CD4-positive, CD25-positive, alpha-beta regulatory T cell (primary cell): ENCODE data around the gene SCGB3A1. TPM values are rescaled to one million over a fixed set of nuclear protein-coding genes. Genes with fewer than 3 reads are reported as not detected.
A peak's percentile ranks its signal among the peaks of the same experiment; 100 is the strongest.

Source experiments
- ATAC-seq, 2 donors: fragments of 150-1000 bp; cut with Tn5 transposase; one replicate each; pipeline ENCODE4 v1.10.0; 2021; ENCODE audit warnings: low read depth in 2 of 2, moderate number of reproducible peaks in 2 of 2, moderate library complexity in 1 of 2
- DNase-seq, 3 donors: peaks; one replicate each; pipeline versions ENCODE4 v3.0.0 to v3.0.0-alpha.2; 2012 to 2022; ENCODE audit warnings: mixed read lengths in 1 of 3
- H3K27ac ChIP-seq: one replicate; pipeline ENCODE4 v1.7.0; 2013; ENCODE audit warnings: mild to moderate bottlenecking, low read length; ENCODE audit not compliant: insufficient read depth, poor library complexity, severe bottlenecking
- H3K27me3 ChIP-seq: one replicate; pipeline ENCODE4 v1.7.0; 2013; ENCODE audit warnings: low read length; ENCODE audit not compliant: control insufficient read depth, insufficient read depth
- H3K36me3 ChIP-seq: one replicate; pipeline ENCODE4 v1.7.0; 2013; ENCODE audit warnings: mild to moderate bottlenecking, low read length, moderate library complexity; ENCODE audit not compliant: control insufficient read depth, insufficient read depth
- H3K4me1 ChIP-seq: 2 replicates; pipeline ENCODE4 v1.7.0; 2013; ENCODE audit warnings: mild to moderate bottlenecking, low read length; ENCODE audit not compliant: insufficient read depth, control insufficient read depth, poor library complexity, severe bottlenecking
- H3K4me3 ChIP-seq: one replicate; pipeline ENCODE4 v1.7.0; 2013; ENCODE audit warnings: low read depth, mild to moderate bottlenecking, low read length, moderate library complexity
- H3K9me3 ChIP-seq, 2 experiments: 1 replicate in 1 of 2; 2 replicates in 1 of 2; pipeline ENCODE4 v1.7.0; 2013; ENCODE audit warnings: low read length in 2 of 2, mild to moderate bottlenecking in 1 of 2, moderate library complexity in 1 of 2; ENCODE audit not compliant: control insufficient read depth in 2 of 2
- H3K27ac Mint-ChIP-seq, 3 donors: one replicate each; pipeline ENCODE4 v1.8.0; 2020 to 2022; ENCODE audit warnings: mild to moderate bottlenecking in 3 of 3, mixed read lengths in 3 of 3, moderate library complexity in 2 of 3
- H3K27me3 Mint-ChIP-seq: one replicate; pipeline ENCODE4 v1.8.0; 2022; ENCODE audit warnings: mild to moderate bottlenecking, mixed read lengths
- H3K36me3 Mint-ChIP-seq: one replicate; pipeline ENCODE4 v1.8.0; 2020; ENCODE audit warnings: mixed read lengths
- H3K4me1 Mint-ChIP-seq, 4 donors: one replicate each; pipeline ENCODE4 v1.8.0; 2020 to 2022; ENCODE audit warnings: mixed read lengths in 4 of 4, mild to moderate bottlenecking in 1 of 4
- H3K4me3 Mint-ChIP-seq, 4 donors: one replicate each; pipeline ENCODE4 v1.8.0; 2020 to 2022; ENCODE audit warnings: mild to moderate bottlenecking in 4 of 4, mixed read lengths in 4 of 4, moderate library complexity in 3 of 4
- H3K9me3 Mint-ChIP-seq, 7 donors: one replicate each; pipeline ENCODE4 v1.8.0; 2020 to 2022; ENCODE audit warnings: mixed read lengths in 7 of 7, mild to moderate bottlenecking in 3 of 7, moderate library complexity in 2 of 7
- polyA plus RNA-seq, 4 donors: library from polyadenylated mRNA; unstranded; fragments of 300-500 nt; fragmentation: Illumina TruSeq; gene quantifications; one replicate each; pipeline ENCODE4 v1.2.3, GENCODE V29; 2021
- total RNA-seq: library from RNA; stranded (reverse); gene quantifications from one replicate; pipeline ENCODE4 v1.2.3, GENCODE V29; 2022

SCGB3A1 gene
- total and polyA plus RNA-seq, 5 donors from 2014 or later: 0.49 TPM; not detected in 4

DNA sequence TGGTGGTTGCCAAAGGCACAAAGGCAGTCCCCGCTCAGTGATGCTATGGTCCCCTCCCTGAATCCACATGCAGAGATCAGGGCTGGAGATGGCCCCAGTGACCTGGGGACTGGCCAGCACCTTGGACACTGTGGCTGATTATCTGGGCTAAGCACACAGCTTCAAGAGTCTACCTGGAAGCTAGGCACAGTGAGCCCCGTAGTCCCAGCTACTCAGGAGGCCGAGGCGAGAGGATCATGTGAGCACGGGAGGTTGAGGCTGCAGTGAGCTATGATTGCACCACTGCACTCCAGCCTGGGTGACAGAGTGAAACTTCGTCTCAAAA, 8.3 kb upstream of the SCGB3A1 start:
- no peaks in the 10 kb centered on the region for H3K36me3 Mint-ChIP-seq
- no peak overlapping the region for H3K27ac Mint-ChIP-seq
- no peaks in the 10 kb centered on the region for H3K9me3 ChIP-seq
- ATAC-seq: no peak
- H3K27me3 ChIP-seq: no peaks in the 10 kb centered on the region
- H3K4me1 Mint-ChIP-seq: no peaks in the 10 kb centered on the region
- H3K27me3 Mint-ChIP-seq: peaks cover 5% of the 10 kb centered on the region
- H3K4me1 ChIP-seq: no peaks in the 10 kb centered on the region
- no peak overlapping the region for H3K4me3 Mint-ChIP-seq
- no peak for DNase-seq
- peaks cover 0 to 1% (median 0%) of the 10 kb centered on the region in 7 donors for H3K9me3 Mint-ChIP-seq
- no peaks in the 10 kb centered on the region for H3K36me3 ChIP-seq
- no peak overlapping the region for H3K4me3 ChIP-seq
- H3K27ac ChIP-seq: no peak overlapping the region

DNA sequence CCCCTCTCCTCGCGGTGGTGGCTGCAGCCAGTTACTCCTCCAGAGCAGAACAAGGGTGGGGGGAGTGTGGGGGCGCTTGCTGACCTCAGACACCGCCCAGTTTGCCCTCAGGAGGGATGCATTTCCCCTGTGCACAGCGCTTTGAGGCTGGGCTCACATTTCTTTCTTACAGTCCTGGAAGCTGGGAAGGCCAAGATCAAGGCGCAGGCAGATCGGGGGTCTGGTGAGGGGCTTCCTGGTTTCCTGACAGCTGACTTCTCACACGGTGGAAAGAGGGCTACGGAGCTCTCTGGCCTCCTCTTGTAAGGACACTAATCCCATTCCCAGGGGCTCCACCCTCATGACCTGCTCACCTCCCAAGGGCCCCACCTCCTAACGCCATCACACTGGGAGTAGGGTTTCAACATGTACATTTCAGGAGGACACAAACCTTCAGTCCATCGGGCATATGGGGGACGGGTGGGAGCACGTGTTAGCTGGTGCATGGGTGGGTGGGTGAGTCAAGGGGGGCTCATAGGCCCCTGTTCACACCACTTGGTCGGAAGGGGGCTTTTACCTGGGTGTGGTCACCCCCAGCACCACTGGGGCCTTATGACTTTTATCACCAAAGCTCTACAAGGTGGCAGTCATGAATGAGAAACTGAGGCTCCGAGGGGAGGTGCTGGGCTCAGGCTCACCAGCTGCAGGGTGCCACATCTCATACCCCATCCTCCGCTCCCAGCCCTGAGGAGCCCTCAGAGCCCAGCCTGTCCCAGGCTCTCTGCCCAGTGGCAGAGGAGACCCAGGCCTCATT, 7.7 kb upstream of the SCGB3A1 start:
- DNase-seq (no peak), ATAC-seq (no peak)
- Histone ChIP-seq H3K27me3 (no peaks in the 10 kb centered on the region), H3K27ac (no peak overlapping the region), H3K4me3 (no peak overlapping the region), H3K4me1 (no peaks in the 10 kb centered on the region), H3K36me3 (no peaks in the 10 kb centered on the region), H3K9me3 (no peaks in the 10 kb centered on the region)
- peaks cover 0 to 1% (median 0%) of the 10 kb centered on the region in 7 donors for H3K9me3 Mint-ChIP-seq
- H3K4me3 Mint-ChIP-seq: no peak overlapping the region
- peaks cover 5% of the 10 kb centered on the region for H3K27me3 Mint-ChIP-seq
- H3K27ac Mint-ChIP-seq: no peak overlapping the region
- H3K36me3 Mint-ChIP-seq: no peaks in the 10 kb centered on the region
- no peaks in the 10 kb centered on the region for H3K4me1 Mint-ChIP-seq

DNA sequence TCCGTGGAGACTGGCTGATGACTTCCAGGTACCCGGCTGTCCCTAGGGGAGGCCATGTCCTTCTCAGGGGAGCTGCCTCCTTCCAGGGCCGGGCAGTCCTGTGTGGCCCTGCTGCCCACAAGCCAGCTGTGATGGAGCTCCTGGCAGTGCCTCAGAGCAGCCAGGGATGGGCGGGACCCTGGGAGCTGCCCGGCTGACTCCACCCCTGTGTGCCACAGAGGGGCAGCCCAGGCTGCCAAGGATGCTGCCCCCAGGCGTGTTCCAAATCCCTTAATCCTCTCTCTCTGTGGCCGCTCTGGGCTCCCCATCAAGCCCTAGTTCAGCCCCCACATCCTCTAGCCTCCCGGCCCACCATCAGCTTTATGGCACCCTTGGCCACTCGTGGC, 7.0 kb upstream of the SCGB3A1 start:
- H3K4me3 ChIP-seq: no peak overlapping the region
- DNase-seq (no peak), ATAC-seq (no peak)
- no peak overlapping the region for H3K4me3 Mint-ChIP-seq
- no peaks in the 10 kb centered on the region for H3K36me3 ChIP-seq
- H3K9me3 ChIP-seq: no peaks in the 10 kb centered on the region
- H3K9me3 Mint-ChIP-seq: peaks cover 0 to 1% (median 0%) of the 10 kb centered on the region in 7 donors
- H3K36me3 Mint-ChIP-seq: no peaks in the 10 kb centered on the region
- H3K27me3 ChIP-seq: no peaks in the 10 kb centered on the region
- H3K4me1 Mint-ChIP-seq: no peaks in the 10 kb centered on the region
- H3K27ac ChIP-seq: no peak overlapping the region
- H3K27me3 Mint-ChIP-seq: peaks cover 5% of the 10 kb centered on the region
- H3K4me1 ChIP-seq: no peaks in the 10 kb centered on the region
- H3K27ac Mint-ChIP-seq: no peak overlapping the region

DNA sequence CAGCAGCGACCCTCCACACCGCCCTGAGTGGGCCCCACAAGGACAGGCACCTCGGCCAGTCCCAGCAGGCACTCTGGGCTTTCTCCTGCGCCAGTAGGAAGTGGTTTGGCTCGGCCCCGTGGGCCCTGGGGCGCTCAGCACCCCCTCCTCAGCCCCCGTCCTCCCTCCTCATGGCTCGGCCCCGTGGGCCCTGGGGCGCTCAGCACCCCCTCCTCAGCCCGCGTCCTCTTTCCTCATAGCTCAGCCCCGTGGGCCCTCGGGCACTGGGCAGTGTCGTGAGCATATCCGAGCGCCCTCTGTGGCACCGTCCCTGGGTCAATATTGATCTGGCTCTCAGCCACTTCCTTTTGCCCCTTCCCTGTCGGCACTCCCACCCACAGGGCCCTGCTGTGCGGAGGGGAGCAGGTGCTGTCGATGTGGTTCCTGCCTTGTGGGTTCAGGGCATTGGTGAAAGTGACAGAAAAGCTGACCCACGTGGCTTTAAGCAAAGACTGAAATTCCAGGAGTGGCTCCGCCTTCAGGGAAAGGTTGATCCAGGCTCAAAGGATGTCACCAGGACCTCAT, 5.5 kb upstream of the SCGB3A1 start:
- Histone ChIP-seq H3K4me3 (no peak overlapping the region), H3K36me3 (no peaks in the 10 kb centered on the region), H3K27ac (no peak overlapping the region), H3K4me1 (no peaks in the 10 kb centered on the region), H3K9me3 (no peaks in the 10 kb centered on the region), H3K27me3 (no peaks in the 10 kb centered on the region)
- Mint-ChIP-seq H3K36me3 (no peaks in the 10 kb centered on the region), H3K27ac (no peak overlapping the region), H3K27me3 (peaks cover 12% of the 10 kb centered on the region), H3K4me1 (peaks cover 0 to 7% (median 0%) of the 10 kb centered on the region in 4 donors), H3K9me3 (peaks cover 0 to 1% (median 0%) of the 10 kb centered on the region in 7 donors), H3K4me3 (no peak overlapping the region)
- DNase-seq (no peak), ATAC-seq (no peak)

DNA sequence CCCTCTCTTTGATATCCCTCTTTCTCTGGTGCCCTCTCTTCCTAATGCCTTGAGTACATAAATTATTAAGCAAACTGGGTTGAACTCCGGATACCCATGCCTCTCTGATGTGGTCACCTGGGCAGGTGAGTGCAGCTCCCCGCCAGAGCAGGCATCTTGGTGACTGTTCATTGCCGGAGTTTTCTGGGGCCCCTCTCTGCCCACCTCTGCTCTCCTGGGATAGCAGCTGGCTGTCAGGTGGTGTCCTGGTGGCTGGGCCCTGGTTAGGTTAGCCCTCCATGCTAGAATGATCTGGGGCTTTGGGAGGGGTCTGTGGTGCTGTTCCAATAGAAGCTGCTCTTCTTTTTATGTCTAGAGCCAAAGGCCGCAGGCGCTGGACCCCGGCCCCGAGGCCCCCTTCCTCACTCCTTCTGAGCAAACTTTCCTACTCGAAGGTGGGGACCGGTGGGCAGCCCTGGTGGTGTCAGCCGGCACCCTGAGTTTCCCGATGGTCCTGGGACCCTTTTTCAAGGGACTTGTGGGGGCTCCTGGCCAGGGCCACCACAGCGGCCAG, 4.9 kb upstream of the SCGB3A1 start:
- Mint-ChIP-seq H3K9me3 (peaks cover 0 to 1% (median 0%) of the 10 kb centered on the region in 7 donors), H3K27me3 (peaks cover 12% of the 10 kb centered on the region), H3K36me3 (no peaks in the 10 kb centered on the region), H3K27ac (no peak overlapping the region), H3K4me3 (no peak overlapping the region), H3K4me1 (peaks cover 0 to 7% (median 0%) of the 10 kb centered on the region in 4 donors)
- Histone ChIP-seq H3K4me1 (no peaks in the 10 kb centered on the region), H3K36me3 (no peaks in the 10 kb centered on the region), H3K4me3 (no peak overlapping the region), H3K9me3 (no peaks in the 10 kb centered on the region), H3K27me3 (no peaks in the 10 kb centered on the region), H3K27ac (no peak overlapping the region)
- no peak for DNase-seq
- no peak for ATAC-seq

- Histone ChIP-seq H3K4me3 (no peak overlapping the region), H3K36me3 (no peaks in the 10 kb centered on the region), H3K27ac (no peak overlapping the region), H3K9me3 (no peaks in the 10 kb centered on the region), H3K4me1 (peaks cover 2% of the 10 kb centered on the region), H3K27me3 (no peaks in the 10 kb centered on the region)
- Mint-ChIP-seq H3K27ac (no peak overlapping the region), H3K36me3 (no peaks in the 10 kb centered on the region), H3K4me3 (no peak overlapping the region), H3K27me3 (peaks cover 12% of the 10 kb centered on the region), H3K4me1 (peaks cover 0 to 7% (median 0%) of the 10 kb centered on the region in 4 donors), H3K9me3 (peaks cover 0 to 1% (median 0%) of the 10 kb centered on the region in 7 donors)
- DNase-seq (no peak), ATAC-seq (no peak)
Measured at GRCh38 chr5:180595381-180596114, 4.2 kb upstream of the SCGB3A1 start.

GRCh38 chr5:180595046-180595379, 3.7 kb upstream of the SCGB3A1 start:
- no peak for DNase-seq
- Mint-ChIP-seq H3K27ac (peak overlapping the region in 1 of 3 donors; percentile 62), H3K27me3 (peaks cover 12% of the 10 kb centered on the region), H3K4me3 (no peak overlapping the region), H3K36me3 (no peaks in the 10 kb centered on the region), H3K4me1 (peaks cover 0 to 7% (median 0%) of the 10 kb centered on the region in 4 donors), H3K9me3 (peaks cover 0 to 1% (median 0%) of the 10 kb centered on the region in 7 donors)
- no peak overlapping the region for H3K27ac ChIP-seq
- no peak for ATAC-seq
- no peaks in the 10 kb centered on the region for H3K36me3 ChIP-seq
- no peak overlapping the region for H3K4me3 ChIP-seq
- peaks cover 7% of the 10 kb centered on the region for H3K4me1 ChIP-seq
- H3K9me3 ChIP-seq: no peaks in the 10 kb centered on the region
- H3K27me3 ChIP-seq: no peaks in the 10 kb centered on the region
